ENCODE results near the gene CLEC12A.
"Not testable (repeated sequence)": the region's sequence is repeated elsewhere in the genome, so short reads cannot be mapped to it uniquely, and the experiment has no call there.

CLEC12A gene

GRCh38 chr12:9973949-9974348, 2.7 kb downstream of the CLEC12A start:
- DNase-seq, result no peak

GRCh38 chr12:9974731-9975130, 3.5 kb downstream of the CLEC12A start:
- not testable (repeated sequence) for DNase-seq

DNA sequence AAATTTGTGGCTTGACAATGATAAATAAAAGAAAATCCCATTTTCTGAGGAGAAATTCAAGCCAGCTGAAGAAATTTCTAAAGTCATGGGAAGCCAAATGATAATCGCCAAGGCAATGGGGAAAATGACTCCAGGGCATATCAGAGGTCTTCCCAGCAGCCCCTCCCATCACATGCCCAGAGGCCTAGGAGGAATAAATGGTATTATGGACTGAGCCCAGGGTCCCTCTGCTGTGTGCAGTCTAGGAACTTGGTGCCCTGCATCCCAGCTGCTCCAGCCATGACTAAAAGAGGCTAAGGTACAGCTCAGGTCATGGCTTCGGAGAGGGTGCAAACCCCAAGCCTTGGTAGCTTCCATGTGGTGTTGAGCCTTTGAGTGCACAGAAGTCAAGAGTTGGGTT, 4.4 kb downstream of the CLEC12A start:
- DNase-seq, result no peak

DNA sequence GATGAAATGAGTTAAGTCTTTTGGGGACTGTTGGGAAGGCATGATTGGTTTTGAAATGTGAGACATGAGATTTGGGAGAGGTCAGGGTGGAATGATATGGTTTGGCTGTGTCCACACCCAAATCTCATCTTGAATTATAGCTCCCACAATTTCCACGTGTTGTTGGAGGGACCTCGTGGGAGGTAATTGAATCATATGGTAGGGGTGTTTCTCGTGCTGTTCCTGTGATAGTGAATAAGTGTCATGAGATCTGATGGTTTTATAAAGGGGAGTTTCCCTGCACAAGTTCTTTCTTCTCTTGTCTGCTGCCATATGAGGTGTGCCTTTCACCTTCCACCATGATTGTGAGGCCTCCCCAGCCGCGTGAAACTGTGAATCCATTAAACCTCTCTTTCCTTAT, 5.4 kb downstream of the CLEC12A start:
- DNase-seq, result not testable (repeated sequence)

DNA sequence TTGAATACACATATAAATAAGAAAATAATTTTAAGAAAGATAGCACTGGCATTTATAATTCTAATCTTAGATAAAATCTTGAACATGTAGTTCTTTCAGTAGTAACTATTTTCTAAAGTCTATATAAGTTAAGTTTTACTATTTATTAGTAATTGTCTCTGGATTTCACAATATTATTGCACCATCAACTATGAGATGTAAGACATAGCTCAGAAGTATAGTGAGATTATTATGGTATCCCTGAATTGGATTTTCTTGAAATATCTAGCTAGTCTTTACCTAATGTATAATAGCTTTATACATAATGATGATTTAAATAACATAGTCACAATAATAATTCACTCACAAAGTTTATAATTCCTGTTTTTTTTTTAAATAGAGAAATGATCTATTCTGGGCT, 6.7 kb downstream of the CLEC12A start:
- no peak for DNase-seq

- DNase-seq, result no peak
Measured at GRCh38 chr12:9980126-9980525, 8.9 kb downstream of the CLEC12A start.

DNA sequence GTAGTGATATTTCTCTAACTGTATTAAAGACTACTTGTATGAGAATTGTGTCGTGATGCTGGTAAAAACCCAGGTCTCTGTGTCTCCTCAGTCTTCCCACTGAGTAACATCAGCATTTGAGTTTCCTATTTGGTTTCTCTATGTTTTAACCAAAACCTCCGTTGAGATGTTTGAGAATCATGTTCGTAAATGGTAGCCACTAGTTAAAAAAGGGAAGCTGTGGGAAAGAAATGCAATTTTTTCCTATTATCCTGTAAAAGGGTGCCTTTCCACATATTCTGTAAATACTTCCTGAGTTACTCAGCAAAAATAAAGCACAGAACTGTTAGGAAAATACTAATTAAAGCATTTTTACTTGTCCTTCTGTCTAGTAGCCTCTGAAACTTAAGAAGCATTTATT, 20.7 kb downstream of the CLEC12A start:
- no peak for DNase-seq

- no peak for DNase-seq
Measured at GRCh38 chr12:9992296-9992695, 21.1 kb downstream of the CLEC12A start.

DNA sequence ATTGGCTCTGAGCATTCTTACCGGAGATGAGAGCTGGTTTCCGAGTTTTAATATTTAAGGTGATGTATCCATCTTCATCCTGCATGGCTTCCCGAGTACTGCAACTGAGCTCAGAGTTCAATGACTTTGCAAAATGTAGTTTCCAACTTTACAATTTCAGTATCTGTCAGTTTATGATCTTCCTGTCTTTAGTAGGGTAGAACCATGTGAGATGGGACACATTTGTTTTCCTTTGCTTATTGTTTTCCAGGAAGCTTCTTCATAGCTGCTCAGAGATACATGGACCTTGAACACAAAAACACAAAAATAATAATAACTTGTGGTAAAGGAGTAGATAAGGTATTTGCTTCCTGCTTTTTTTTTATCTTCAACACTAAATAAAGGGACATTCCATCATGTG, 27.8 kb downstream of the CLEC12A start, which contains the start of gene CLEC1B:
Gene CLEC1B, minus strand, starts transcription at position 106 of the 400 bp plus-strand sequence. Its CDS starts 21 bp downstream, at position 85.
- DNase-seq, result no peak

DNA sequence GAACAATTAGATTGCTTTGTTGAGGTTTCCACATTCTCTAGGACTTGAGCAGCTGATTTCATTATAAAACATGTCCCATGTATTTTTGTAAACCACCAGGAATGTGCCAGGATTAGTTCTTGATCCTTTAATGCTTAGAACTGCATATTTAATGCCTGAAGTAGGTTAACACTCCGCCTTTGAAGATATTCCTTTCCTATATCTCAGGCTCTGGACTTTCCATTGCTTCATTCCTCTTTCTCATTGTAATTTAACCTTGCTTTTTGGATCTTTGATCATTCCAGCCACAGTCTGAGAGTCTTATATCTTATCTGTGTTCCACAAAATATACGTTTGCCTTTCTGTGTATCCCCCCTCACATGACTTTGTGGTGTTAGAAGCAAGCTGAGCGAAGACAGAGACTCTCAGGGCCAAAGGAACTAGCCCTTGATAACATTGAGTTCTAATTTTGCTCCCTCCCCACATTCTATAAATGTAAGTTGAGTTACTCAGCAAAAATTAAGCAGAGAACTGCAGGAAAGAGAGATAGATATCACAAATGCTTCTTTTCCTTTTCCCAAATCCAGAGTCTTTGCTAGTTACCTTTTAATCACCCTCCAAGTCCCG, 30.1 kb downstream of the CLEC12A start:
- DNase-seq, result no peak

DNA sequence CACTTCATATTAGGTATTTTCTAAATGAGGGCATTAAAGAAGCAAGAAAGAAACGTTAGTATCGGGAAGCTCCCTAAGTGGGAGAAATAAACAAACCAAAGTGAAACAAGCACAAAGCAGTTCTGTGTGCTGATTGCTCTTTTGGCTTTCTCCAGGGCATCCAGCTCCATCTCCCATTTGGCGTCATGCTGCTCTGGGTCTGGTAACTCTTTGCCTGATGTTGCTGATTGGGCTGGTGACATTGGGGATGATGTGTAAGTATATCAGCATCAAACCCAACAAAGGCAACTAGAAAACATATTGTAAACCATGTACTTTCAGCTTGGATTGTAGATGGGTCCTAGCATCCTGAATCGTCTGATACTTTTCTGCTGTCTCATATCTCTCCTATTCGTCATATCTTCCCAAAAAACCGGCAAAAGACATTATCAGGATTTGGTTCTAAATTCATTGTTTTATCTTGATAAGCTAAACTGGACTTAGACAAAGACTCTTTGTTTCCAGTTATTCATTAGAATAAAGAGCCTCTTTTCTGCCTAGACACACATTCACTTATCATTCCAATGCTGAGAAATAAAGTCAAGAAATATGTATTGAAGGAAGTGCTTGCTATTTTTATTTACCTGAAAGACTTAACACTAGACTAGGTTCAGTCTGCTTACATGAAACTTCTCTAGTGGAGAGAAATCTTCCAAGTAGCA, 41.6 kb downstream of the CLEC12A start:
- no peak for DNase-seq

GRCh38 chr12:10015450-10015849, 44.2 kb downstream of the CLEC12A start:
- DNase-seq, result no peak

DNA sequence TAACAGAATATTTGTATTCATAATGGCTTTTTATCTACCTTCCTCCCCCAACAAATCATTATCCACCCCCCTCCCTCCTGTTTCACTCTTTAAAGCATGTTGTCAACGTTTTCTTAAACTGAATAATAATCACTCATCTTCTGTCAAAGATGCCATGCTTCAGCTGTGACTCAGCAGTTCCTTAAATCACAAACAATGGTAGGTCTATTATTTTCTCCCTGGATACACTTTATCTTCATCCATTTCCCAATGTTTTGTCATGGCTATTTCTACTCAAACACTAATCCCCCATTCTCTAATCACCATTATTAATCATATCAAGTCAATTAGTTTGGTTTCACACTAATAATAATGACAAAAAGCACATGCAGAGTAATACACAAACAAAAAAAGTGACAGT, 45.7 kb downstream of the CLEC12A start:
- no peak for DNase-seq

DNA sequence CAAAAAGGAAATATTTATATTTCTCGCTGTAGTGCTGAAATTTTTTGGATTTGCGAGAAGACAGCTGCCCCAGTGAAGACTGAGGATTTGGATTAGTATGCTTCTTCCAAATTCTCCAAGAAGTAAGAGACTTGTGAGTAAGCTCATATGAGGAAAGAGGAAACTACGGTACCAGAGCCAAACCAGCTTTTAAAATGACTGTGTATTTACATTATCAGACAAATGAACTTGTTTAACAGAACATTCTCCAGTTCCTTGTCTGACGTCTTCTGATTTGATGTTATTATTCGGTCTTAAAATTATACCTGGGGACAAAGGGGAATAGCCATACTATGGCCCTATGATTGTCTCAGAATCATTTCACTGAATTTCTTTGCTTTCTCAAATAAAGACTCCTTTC, 47.2 kb downstream of the CLEC12A start:
- DNase-seq, result no peak

DNA sequence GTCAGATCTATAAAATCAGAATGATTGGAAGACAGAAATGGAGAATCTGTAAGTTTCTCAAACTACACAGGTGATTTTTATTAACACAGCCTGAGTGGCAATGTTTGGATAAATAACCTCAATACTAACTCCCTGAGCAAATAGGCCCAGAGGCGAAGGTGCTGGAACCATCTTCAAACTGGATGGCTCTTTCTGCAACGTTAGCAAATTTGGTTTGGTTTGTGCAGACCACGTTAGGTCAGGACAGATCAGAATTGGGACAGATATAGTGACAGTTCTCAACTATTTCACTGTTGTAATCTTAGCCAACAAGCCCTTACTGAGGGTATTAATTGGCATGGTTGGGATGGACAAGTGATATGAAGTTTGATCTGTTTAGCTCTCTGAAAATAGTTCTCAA, 50.1 kb downstream of the CLEC12A start:
- DNase-seq, result no peak

GRCh38 chr12:10025236-10025635, 54.0 kb downstream of the CLEC12A start:
- no peak for DNase-seq

DNA sequence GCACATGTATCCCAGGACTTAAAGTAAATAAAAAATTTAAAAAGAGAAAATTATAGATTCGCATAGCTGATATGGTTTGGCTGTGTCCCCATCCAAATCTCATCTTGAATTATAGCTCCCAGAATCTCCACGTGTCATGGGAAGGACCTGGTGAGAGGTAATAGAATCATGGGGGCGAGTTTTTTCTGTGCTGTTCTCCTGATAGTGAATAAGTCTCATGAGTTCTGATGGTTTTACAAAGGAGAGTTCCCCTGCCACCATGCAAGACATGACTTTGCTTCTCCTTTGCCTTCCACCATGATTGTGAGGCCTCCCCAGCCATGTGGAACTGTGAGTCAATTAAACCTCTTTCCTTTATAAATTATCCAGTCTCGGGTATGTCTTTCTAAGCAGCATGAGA, 55.5 kb downstream of the CLEC12A start:
- not testable (repeated sequence) for DNase-seq

DNA sequence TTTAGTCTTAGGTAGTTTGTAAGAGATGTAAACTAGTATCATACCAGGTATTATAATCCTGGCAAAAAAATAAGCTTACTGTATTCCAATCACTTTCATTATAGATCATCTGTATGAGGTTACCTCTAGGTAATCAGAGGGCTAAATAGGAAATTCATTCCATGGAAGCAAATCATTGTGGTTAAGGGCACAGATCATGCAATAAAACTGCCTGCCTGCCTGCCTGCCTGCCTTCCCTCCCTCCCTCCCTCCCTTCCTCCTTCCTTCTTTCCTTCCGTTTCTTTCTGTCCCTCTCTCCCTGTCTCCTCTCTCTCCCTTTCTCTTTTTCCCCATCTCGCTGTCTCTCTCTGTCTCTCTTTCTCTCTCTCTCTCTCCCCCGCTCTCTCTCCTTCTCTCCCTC, 56.1 kb downstream of the CLEC12A start:
- DNase-seq, result no peak

GRCh38 chr12:10027721-10028120, 56.5 kb downstream of the CLEC12A start:
- DNase-seq, result no peak

DNA sequence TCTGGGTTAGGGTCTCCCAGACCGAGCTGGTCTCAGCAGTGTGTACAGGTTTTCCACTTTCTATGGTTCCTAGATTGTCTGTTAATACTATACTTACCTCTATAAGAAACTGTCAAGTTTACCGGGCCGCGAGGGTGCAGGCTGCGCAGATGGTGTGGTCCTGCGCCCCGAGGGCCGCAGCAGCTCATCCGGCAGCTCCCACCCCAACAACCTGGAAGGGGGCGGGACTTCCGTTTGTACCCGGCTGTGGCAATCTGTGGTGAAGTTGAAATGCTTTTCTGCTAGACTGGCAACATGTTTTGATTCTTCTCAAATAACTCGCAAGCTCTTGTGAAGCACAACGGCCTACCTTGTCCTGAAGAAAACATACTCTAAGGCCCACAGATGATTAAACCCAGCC, 59.2 kb downstream of the CLEC12A start, which contains the start of gene CLEC9A:
Gene CLEC9A, plus strand, starts transcription at position 237 of the 400 bp plus-strand sequence. CDS start 22,006 bp downstream, outside the sequence.
- DNase-seq, result no peak

GRCh38 chr12:10031321-10031720, 60.1 kb downstream of the CLEC12A start:
- no peak for DNase-seq

DNA sequence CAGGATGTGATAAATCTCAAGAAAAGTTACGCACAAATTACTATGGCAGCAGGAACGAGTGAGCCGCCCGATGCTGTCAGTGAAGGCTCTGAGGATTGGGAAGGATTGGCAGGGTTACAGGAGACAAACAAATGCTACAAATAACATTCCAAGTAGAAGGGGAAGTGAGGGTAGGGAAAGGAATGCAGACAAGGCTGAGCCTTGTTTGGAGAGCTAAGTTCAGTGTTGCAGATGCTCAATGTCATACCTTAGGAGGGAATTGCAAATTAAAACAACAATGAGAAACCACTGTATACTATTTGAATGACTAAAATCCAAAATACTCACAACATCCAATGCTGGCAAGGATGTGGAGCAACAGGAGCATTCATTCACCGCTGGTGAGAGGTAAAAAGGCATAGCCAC, 60.6 kb downstream of the CLEC12A start:
- DNase-seq, result no peak

DNA sequence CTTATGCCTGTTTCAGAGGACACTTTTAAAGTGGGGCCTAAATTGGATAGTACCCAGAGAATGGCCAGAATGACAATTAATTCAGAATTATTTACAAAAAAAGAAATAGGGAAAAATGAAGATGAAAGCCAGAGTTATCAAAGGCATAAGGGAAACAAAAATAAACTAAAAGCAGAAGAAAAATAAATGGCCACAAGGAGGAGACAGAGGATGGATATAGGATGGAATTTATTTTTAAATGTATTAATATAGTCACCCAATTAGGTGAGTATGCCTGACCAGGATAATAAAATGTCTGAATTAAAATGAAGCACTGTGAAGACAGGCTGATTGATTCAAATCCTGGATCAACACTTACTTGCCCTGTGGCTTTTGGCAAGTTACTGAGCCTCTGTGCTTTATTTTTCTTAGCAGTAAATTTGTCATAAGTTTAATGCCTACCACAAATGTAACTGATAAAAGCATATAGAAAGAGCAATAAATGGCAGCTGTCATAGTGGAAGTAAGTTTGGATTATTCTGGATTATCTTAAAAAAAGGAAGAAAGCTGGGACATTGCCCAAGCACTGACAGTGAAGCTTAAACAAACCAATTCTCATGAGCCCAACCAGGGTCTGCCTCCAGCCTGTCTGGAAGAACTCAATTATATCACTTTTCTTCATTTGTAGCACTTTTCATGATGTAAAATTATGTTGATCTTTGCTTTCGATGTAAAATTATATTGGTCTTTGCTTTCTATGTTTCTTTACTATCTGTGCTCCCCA, 62.8 kb downstream of the CLEC12A start:
- DNase-seq, result no peak

Measured in DMS153 (cell line).